ENCODE data around the gene LIN7C. TPM values are rescaled to one million over a fixed set of nuclear protein-coding genes. Genes with fewer than 3 reads are reported as not detected.

LIN7C gene
- polyA plus RNA-seq, 6 donors from 2014 or later: 10.3 to 18.3 (median 14.3) TPM

DNA sequence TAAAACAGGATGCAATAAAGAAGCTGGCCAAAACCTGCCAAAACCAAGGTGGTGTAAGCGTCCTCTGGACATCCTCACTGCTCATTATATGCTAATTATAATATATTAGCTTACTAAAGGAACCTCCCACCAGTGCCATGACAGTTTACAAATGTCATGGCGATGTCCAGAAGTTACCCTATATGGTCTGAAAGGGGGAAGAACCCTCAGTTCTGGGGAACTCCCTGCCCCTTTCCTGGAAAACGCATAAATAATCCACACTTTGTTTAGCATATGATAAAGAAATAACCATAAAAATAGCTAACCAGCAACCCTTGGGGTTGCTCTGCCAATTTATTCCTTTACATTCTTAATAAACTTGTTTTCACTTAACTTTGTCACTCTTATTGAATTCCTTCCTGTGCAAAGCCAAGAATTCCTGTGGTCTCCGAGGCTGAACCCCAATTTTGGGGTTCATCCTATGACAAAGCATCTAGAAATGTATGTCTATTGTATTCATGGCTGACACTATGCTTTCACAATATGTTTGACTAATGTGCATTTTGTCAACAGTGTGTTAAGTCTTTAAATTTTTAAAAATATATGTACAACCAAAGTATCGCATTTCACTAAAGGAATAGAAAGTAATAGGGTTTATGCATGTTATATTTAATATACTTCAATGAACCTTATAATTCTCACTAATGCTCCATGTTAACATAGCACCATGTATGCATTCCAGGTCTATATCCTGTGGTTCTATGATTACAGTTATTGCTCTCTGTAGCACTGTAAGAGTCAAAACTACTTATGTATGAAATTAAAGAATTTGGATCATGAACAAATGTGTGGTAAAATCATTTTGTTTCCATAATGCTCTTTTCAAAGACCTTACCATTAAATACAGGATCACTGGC is 59.0 kb downstream of the LIN7C start:
- no peak overlapping the region for H3K27ac Mint-ChIP-seq
- H3K4me3 Mint-ChIP-seq: no peak overlapping the region
- H3K36me3 Mint-ChIP-seq: no peaks in the 10 kb centered on the region
- peaks cover 0 to 6% (median 0%) of the 10 kb centered on the region in 3 donors for H3K27me3 Mint-ChIP-seq
- DNase-seq: no peak
- H3K9me3 Mint-ChIP-seq: peaks cover 0 to 2% (median 0%) of the 10 kb centered on the region in 7 donors
- no peak for ATAC-seq (ENCODE audit: low read depth in 2 of 2)
- peaks cover 0 to 9% (median 5%) of the 10 kb centered on the region in 3 donors for H3K4me1 Mint-ChIP-seq

DNA sequence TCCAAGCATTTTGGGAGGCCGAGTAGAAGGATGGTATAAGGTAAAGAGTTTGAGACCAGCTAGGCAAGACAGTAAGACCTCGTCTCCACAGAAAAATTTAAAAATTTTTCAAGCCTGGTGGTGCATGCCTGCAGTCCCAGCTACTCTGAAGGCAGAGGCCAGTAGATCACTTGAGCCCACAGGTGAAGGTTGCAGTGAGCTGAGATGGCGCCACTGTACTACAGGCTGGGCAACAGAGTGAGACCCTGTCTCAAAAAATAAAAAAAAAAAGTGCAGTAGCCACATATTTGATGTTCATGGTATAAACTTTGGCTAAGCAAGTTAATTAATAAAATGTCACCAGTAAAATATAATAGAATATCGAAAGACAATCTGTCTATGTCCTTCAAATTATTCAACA is 60.9 kb downstream of the LIN7C start:
- Mint-ChIP-seq H3K4me3 (no peak overlapping the region), H3K27me3 (peaks cover 0 to 17% (median 7%) of the 10 kb centered on the region in 3 donors), H3K4me1 (peaks cover 0 to 9% (median 5%) of the 10 kb centered on the region in 3 donors), H3K36me3 (no peaks in the 10 kb centered on the region), H3K9me3 (peaks cover 0 to 2% (median 0%) of the 10 kb centered on the region in 7 donors), H3K27ac (no peak overlapping the region)
- ATAC-seq (ENCODE audit: low read depth in 2 of 2) (no peak), DNase-seq (no peak)

DNA sequence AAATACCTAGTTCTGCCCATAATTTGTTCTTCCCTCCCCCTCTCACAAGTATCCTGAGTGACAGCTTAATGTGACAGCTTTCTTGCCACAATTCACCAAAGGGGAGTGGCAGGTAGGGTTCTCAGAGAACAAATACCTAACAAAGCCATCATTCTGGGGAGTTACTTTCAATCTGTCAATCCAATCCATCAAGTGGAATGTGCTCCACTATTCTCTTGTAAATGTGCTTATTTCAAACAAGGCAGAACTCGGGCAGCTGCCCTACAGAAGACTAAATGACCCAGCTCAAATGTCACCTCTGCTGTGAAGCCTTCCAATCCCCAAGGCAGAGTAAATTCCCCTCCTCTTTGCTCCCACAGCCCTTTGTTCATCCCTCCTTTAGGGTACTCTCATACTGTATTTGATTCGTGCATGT is 61.8 kb downstream of the LIN7C start:
- peak overlapping the region in 2 of 6 donors; percentile 60 to 79 for H3K27ac Mint-ChIP-seq
- H3K36me3 Mint-ChIP-seq: no peaks in the 10 kb centered on the region
- H3K9me3 Mint-ChIP-seq: peaks cover 0 to 2% (median 0%) of the 10 kb centered on the region in 7 donors
- H3K4me3 Mint-ChIP-seq: no peak overlapping the region
- ATAC-seq (ENCODE audit: low read depth in 2 of 2): no peak
- peaks cover 0 to 9% (median 5%) of the 10 kb centered on the region in 3 donors for H3K4me1 Mint-ChIP-seq
- DNase-seq: no peak
- H3K27me3 Mint-ChIP-seq: peaks cover 0 to 17% (median 7%) of the 10 kb centered on the region in 3 donors

Other genes starting within 250 kb of the LIN7C start
- gene CCDC34, start 143.6 kb downstream of the LIN7C start, polyA plus RNA-seq (ENCODE audit: low read depth in 6 of 6): 1 to 10 TPM; 1.3 to 1.9 (median 1.6) TPM
- gene LGR4, start 34.0 kb downstream of the LIN7C start, polyA plus RNA-seq (ENCODE audit: low read depth in 6 of 6): 1 to 10 TPM in 3 of 6 donors, under 1 TPM in 2, not detected in 1; 0.54 to 2.6 (median 1.2) TPM
- under 1 TPM in 1 of 6 donors, not detected in 5; 0.06 TPM for gene BDNF, start 193.7 kb upstream of the LIN7C start, polyA plus RNA-seq (ENCODE audit: low read depth in 6 of 6)

Measured in naive B cell (primary cell).